GM18867 (cell line): ENCODE results near the gene CRP.
"Not testable (repeated sequence)": the region's sequence is repeated elsewhere in the genome, so short reads cannot be mapped to it uniquely, and the experiment has no call there.

Experiments used
- ATAC-seq: cut with Tn5 transposase; IDR thresholded peaks from one replicate; pipeline ENCODE4 v1.9.1; 2021; ENCODE audit warnings: mild to moderate bottlenecking, moderate library complexity; ENCODE audit not compliant: unreplicated experiment

Gene CRP, protein sequence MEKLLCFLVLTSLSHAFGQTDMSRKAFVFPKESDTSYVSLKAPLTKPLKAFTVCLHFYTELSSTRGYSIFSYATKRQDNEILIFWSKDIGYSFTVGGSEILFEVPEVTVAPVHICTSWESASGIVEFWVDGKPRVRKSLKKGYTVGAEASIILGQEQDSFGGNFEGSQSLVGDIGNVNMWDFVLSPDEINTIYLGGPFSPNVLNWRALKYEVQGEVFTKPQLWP

GRCh38 chr1:159714529-159714928 is at the start of gene CRP:
Gene CRP (minus strand): TSS chr1:159714589. CDS start chr1:159714485, 104 bp downstream.
- ATAC-seq: no peak

DNA sequence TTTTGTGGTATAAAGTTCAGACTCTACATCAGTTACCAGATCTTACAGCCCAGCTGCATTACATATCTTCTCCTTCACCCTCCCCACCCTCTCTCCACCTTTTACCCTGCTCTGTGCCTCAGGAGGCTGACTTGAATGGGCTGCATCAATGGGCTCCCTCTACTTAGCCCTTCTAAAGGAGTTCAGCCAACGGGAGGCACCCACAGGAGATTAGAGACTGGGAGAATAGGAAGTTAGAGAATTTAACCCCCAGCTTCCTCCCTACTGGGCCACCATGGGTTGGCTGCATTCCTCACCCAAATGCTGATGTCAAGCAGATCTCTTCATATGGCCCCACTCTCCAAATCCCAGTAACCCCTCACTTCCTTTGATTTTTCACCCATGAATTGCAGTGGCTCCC is 49.3 kb upstream of the CRP start:
- ATAC-seq: no peak

DNA sequence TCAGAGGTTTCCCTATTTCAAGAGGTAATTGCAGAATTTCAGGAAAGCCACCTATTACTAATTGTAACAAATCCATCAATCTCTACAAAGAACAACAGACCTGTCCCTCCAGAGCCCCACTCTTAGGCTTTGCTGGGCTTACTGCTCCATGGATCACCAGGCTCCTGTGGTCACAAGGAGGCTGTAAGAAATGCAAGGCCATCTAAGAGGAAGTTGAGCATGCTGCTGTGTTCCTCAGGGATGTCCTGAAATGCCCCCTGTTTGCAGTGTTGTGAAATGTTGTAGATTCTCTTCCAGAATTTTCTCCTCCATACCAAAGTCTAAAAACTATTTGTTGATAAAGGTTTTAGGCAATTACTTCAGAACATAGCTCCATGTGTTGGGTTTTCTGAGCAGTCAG is 42.0 kb upstream of the CRP start:
- ATAC-seq: no peak

DNA sequence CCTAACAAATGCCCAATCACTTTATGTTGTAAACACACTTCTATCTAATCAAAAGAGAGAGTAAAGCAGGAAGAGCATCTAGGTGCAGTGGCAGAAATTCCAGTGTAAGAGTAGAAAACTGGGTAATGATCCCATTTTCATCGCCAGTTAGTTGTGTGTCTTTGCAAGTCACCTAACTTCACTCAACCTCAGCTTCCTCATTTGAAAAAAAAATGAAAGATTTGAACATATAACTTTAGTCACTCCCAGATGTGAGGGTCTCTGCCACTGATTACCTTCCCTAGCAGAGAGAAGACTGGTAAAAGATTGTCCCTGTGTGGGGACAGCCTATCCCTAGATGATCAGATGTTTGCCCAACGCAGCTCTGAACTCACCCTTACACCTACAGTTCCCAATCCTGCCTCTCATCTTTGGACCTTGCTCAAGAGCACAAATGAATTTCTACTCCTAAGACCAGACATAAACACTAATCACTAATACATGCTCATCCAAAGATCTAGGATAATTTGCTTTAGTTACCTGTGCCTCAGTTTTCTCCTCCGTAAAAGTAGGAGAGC is 41.1 kb upstream of the CRP start:
- no peak for ATAC-seq

DNA sequence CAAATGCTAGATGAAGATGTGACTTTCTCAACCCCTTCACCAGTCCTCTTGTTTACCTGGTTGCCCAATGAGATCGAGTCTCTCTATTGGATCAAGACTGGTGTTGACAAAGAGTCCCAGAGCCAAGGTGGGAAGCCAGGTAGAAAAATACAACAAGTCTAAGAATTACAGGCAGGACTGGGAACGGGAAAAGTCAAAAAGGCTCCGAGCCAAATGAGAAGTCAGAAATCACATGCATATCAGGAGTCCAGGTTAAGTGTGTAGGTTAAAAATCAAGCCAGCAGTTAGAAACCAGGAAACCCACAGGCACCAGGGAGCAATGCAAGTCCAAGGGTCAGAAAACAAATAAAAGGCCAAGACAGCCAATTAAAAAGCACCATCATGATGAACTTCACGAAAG is 39.0 kb upstream of the CRP start:
- no peak for ATAC-seq

GRCh38 chr1:159752135-159752580 is 37.8 kb upstream of the CRP start:
- ATAC-seq: no peak

DNA sequence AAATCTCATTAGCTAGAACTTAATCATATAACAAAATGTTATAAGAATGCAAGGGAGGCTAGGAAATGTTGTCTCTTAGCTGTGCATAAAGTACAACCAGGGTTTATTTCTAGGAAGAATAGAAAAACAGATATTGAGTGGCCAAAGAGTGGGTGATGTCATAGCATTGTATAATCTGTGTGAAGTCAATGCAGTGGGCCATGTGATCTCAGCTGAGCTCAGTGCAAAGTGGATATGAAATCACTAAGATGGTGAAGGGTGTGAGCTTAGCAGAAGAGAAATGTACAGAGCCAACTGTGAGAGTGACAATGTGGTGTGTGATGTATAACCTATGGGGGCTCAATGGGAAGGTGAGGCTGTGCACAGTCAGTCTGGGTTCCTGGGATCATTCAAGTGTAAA is 36.6 kb upstream of the CRP start:
- ATAC-seq: no peak

DNA sequence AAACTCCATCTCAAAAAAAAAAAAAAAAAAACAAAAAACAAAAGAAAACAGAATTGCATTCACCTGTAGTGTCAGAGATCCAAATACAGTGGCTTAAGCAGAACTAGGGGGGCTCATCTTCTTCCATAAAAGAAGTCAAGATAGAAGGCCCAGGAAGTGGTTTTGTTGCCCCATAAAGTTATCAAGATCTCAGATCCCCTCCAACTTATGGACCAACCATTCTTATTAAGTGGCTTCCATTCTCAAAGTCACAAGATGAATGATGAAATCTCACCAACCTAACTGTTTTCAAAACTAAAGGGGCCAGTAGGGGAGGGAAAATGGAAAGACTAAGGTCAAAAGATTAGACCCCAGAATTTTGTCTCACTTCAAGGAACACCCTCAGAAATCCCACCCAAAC is 36.2 kb upstream of the CRP start:
- ATAC-seq: no peak

DNA sequence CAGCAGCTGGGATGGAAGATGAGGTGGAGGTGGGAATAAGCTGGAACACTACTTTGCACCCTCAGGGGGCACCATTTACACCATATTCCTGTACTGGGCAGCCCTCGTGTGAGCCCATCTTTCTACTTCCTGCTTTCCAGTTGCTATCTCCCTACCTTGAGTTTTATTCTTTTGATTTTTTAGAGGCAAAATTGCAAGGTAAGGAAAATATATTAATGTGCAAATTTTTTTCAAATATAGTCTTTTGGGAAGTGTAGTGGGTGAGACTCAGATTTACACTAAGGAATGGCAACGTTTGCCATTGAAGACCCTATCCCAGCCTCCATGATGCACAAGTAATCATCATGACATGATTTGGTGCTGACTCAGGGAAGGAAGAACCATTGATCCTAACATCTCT is 35.2 kb upstream of the CRP start:
- ATAC-seq: no peak

GRCh38 chr1:159748370-159748769 is 34.0 kb upstream of the CRP start:
- ATAC-seq: no peak

DNA sequence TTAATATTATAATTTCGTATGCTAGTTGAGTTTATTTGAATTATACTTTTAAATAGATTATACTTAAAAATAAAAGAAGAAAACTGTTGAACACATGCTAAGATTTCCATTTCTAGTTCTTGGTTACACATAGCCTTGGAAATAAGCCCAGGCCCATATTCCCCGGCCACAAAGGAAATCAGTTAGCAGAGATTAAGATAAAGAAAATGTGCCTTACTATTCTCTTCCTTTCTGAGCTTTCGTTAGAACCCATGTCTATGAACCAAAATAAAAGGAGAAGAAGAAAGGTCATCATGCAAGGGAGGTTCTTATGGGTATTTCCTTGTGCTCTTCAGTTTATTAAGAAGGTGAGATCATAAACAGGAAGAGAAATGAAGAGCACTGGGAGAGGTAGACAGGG is 32.3 kb upstream of the CRP start:
- ATAC-seq: no peak

DNA sequence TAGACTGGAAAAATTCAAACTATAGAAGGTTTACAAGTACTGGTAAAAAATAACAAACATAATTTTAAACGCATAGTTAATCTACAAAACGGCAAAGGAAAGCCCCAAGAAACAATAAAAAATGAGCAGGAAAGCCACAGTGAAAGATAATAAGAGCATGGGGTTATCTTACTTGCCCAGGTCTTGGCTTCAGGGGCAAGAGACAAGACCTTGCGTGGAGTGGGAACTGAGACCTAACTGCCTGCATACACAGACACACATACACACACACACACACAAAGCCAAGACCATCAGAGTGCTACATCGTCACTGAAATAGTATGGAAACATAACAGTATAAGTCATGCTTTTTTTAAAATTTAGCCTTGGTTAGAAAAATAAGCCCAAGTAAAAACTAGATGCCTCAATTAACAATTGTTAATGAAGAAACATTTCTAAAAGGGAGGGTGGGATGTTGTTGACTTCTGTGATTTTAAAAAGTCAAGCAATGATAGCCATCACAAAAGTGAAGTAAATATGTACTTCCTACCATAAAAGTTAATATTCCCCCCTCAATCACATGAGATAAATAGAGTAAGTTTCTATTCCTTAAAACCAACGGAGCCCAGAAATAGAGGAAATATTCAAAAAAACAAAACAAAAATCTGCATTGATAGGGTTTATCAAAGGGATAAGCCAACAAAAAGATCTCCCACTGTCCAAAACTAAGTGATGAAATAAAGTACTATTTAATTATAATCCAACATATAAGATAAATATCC is 29.4 kb upstream of the CRP start:
- no peak for ATAC-seq

GRCh38 chr1:159737238-159737916 is 23.0 kb upstream of the CRP start:
- ATAC-seq: no peak

DNA sequence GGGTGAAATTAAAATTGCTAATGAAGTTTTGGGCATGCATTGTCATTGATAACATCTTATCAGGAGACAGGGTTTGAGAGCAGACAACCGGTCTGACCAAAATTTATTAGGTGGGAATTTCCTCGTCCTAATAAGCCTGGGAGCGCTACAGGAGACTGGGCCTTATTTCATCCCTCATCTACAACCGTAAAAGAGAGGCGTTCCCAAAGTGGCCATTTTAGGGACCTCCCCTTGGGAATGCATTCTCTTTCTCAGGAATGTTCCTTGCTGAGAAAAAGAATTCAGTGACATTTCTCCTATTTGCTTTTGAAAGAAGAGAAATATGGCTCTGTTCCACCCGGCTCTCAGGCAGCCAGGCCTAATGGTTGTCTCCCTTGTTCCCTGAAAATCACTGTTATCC is 8.8 kb upstream of the CRP start:
- not testable (repeated sequence) for ATAC-seq

DNA sequence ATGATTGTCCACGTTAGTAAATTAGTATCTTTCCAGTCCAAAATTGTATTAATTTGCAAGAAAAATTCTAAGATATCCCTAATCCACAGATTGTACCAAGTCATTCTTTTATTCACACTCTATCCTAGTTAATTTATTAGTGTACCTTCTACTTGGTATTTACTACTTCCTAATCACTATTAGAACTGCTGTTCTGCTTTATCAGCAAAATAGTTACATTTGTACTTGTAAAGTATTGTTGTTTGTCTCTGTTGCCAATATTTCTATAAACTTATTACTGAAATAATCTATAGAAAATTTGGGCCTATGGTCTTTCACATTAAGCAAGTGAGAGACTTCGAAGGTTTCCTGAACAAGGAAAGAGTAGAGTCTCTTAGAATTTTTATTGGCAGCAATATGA is 5.6 kb upstream of the CRP start:
- no peak for ATAC-seq

DNA sequence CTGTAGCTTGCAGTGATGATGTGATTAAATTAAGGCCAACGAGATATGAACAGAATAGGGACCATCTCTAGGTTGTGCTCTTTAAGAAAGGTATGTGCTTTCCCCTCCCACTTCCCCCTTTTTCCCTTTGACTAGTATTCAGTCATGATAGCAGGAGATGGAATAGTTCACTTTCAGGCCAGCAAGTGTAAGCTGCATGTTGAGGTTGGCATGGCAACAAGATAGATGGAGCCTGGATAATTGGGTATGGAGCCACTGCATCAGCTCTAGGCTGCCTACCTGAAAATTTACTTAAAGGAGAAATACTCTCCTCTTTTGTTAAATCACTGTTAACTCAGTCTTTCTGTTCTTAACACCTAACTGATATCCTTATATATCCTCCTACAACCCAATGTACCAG is 1.5 kb upstream of the CRP start:
- ATAC-seq: no peak

DNA sequence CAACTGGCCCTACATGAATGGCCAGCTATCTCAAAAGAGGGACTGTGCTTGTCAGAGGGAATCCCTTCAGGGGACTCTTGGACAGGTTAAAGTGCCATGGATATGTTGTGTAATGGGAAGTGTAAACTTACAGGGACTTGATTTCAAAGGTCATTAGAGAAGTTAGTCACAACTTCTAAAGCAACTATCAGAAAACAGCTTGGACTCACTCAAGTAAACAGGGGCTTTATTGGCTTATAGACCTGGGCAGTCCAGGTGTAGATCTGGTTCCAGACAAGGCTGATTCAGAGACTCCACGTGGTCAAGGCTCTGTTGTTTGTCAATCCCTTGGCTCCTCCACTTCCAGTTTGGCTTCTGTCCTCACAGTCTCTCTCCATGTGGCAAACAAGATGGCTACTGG is 2.3 kb downstream of the CRP start:
- no peak for ATAC-seq

DNA sequence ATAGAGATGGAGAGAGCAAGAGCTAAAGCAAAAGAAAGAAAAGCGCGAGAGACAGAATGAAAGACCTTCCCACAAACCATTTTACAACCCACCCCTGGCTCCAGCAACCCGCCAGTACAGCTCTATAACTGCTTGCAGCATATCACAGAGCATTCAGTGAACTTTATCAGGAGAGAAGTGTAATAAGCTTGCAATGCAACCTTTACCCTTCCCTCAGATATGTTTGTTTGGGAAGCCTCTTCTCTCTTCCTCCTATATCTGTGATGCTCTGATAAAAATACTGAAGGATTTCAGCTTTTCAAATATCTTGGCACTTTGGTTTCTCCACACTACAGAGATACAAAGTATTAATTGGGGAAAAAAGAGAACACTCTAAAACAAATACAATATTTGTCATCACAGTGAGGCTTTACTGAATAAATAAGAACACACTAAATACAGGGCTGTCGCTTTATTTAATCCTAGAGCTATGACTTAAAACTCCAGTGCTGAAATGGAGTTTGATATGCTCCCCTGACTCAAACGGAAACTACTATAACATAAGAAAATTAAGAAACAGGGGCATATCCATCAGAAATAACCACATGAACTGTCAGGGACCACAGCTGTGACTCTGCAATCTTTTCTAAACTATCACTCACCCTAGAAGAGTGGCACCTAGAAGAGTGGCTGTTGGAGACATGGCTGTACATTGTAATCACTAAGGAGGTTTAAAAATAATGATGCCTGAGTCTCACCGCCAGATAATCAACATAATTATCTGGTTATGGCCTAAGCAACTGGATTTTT is 6.7 kb downstream of the CRP start:
- no peak for ATAC-seq

DNA sequence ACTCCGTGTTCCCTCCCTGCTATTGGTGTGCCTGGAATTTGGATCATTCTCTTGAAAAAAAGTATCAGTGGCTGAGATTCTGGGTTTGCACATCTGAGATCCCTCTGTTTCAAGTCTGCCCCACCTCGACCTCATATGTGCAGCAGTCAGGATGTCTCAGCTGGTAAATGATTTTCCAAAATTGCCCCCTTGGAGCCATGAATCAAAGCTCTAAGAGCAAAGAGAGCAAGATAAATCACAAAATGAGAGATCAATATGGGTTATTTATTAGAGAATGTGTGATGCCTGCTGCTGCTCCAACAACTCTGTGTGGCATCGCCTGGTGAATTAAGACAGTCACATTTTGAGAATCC is 8.5 kb downstream of the CRP start:
- ATAC-seq: no peak

DNA sequence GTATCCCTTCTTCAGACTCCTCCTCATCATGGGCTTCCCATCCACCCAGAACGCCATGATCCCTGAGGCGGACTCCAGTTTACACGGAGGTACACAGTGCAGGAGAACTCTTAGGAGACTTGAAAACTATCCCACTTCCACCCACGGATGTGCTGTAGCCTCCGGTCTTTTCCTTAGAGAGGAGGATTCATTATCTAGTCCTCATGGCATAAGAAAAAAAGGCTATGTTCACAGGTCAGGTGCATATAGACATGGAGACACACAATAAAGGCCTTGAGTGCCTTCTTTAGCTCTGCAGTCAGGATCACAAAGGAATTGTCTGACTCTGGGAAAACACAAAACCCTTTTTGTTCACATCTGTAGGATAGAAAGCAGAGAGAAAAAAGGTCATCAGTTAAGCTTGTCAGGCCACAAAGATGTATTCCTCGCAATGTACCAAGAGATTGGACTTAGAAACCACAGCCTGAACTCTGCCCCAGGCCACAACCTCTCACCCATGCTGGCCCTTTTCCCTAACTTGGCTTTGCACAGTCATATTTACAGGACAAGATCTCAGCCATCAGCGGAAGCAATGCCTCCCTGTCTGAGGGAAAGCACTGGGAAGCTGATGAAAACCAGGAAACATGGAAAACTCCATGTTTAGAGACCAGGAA is 9.0 kb downstream of the CRP start:
- ATAC-seq: no peak

- no peak for ATAC-seq
Measured at GRCh38 chr1:159704481-159704880, 9.9 kb downstream of the CRP start.
